ENCODE results near the gene CDS2. TPM values are rescaled to one million over a fixed set of nuclear protein-coding genes. Genes with fewer than 3 reads are reported as not detected.

CDS2 gene
- total RNA-seq, 1 experiment from 2014 or later, result 67.4 TPM

DNA sequence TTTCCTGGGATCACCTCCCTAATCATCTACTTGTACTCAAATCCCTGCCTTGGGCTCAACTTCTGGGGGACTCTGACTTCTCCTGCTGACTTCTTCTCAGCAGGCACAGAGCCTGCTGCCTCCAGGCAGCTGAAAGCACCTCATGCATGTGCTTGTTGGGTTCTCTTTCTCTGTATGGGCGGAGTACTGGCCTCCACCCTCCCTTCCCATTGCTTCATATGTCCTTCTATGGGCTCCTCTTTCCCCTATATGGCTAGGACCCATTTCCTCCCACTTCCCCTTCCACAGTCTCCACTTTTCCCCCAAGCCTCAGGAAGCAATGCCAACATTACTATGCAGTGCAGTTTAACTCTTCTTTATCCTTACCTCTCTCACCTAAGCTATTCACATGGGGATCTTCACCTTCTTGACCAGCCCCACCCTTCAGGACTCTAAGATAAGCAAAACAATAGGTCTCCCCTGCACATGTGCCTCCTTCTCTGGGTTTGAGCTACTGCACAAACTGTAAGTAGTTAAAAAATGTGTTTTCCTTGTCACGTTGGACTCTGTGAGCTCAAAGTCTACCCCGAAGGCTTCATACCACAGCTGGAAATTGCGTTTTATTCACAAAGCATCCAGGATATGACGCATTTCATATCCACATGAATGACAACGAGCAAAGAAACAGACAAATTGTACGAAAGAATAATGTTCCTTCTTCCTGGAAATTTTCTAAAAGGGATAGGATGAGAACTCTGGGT, 93.7 kb downstream of the CDS2 start:
- no peak overlapping the region for H3K4me3 ChIP-seq (ENCODE audit: low read depth, low read length, poor library complexity, severe bottlenecking)

DNA sequence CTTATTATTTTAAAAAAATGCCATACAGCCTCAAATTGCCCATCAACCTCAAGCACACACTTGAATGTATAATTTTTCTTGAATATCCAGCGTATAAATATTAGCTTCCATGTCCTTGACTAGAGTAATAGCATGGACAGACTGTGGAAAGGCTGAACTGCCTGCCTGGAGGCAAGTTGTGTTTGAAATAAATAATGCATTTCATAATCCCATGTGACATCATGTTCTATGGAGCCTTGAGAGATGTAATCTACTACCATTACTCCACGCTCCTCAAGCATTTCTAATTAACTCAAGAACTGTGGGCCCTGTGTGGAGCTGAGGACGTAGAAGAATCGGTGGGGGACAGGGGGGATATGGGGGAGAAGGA, 94.2 kb downstream of the CDS2 start:
- Histone ChIP-seq H3K27ac (ENCODE audit: low read depth, low read length, poor library complexity, severe bottlenecking) (no peak overlapping the region), H3K36me3 (ENCODE audit: insufficient read depth, low read length, poor library complexity, severe bottlenecking) (no peaks in the 10 kb centered on the region), H3K9me3 (ENCODE audit: low read depth, low read length, poor library complexity, severe bottlenecking) (no peaks in the 10 kb centered on the region), H3K4me1 (ENCODE audit: insufficient read depth, low read length, poor library complexity, severe bottlenecking) (peaks cover 8% of the 10 kb centered on the region), H3K27me3 (replicated peaks; ENCODE audit: insufficient read depth, low read depth, low read length, poor library complexity) (no peaks in the 10 kb centered on the region), H3K4me3 (ENCODE audit: low read depth, low read length, poor library complexity, severe bottlenecking) (no peak overlapping the region)
- ChIA-PET POLR2A (ENCODE audit: low non-redundant PET) (no interaction called here), CTCF (interaction anchor here (1.4 kb wide), 1 partner anchor 16 kb away, joined by 5 read pairs; no protein-coding TSS in a partner anchor)
- intact Hi-C loops (cut with micrococcal nuclease; ENCODE audit: unreplicated experiment), result no loop called here
- no peak for TF ChIP-seq EZH2 (IDR thresholded peaks at IDR 0.05; ENCODE audit: borderline replicate concordance, low read depth, low read length, poor library complexity, severe bottlenecking)
- TF ChIP-seq, protein P1, sequence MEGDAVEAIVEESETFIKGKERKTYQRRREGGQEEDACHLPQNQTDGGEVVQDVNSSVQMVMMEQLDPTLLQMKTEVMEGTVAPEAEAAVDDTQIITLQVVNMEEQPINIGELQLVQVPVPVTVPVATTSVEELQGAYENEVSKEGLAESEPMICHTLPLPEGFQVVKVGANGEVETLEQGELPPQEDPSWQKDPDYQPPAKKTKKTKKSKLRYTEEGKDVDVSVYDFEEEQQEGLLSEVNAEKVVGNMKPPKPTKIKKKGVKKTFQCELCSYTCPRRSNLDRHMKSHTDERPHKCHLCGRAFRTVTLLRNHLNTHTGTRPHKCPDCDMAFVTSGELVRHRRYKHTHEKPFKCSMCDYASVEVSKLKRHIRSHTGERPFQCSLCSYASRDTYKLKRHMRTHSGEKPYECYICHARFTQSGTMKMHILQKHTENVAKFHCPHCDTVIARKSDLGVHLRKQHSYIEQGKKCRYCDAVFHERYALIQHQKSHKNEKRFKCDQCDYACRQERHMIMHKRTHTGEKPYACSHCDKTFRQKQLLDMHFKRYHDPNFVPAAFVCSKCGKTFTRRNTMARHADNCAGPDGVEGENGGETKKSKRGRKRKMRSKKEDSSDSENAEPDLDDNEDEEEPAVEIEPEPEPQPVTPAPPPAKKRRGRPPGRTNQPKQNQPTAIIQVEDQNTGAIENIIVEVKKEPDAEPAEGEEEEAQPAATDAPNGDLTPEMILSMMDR (conservative IDR thresholded peaks at IDR 0.05; ENCODE audit: low read depth, low read length), result no peak
- no peak for DNase-seq (ENCODE audit: low spot score)
- BruUV-seq (replicated peaks), result no TSS peak

More for the DNA sequence above, 93.7 kb downstream of the CDS2 start:
- Histone ChIP-seq H3K9me3 (ENCODE audit: low read depth, low read length, poor library complexity, severe bottlenecking) (no peaks in the 10 kb centered on the region), H3K27ac (ENCODE audit: low read depth, low read length, poor library complexity, severe bottlenecking) (no peak overlapping the region), H3K27me3 (replicated peaks; ENCODE audit: insufficient read depth, low read depth, low read length, poor library complexity) (no peaks in the 10 kb centered on the region), H3K4me1 (ENCODE audit: insufficient read depth, low read length, poor library complexity, severe bottlenecking) (peaks cover 11% of the 10 kb centered on the region), H3K36me3 (ENCODE audit: insufficient read depth, low read length, poor library complexity, severe bottlenecking) (no peaks in the 10 kb centered on the region)
- TF ChIP-seq EZH2 (IDR thresholded peaks at IDR 0.05; ENCODE audit: borderline replicate concordance, low read depth, low read length, poor library complexity, severe bottlenecking), result no peak
- TF ChIP-seq, protein P1 (conservative IDR thresholded peaks at IDR 0.05; ENCODE audit: low read depth, low read length), result no peak
- POLR2A ChIA-PET (ENCODE audit: low non-redundant PET), result no interaction called here
- BruUV-seq (replicated peaks), result no TSS peak
- DNase-seq (ENCODE audit: low spot score), result no peak
- intact Hi-C loops (cut with micrococcal nuclease; ENCODE audit: unreplicated experiment), result no loop called here
- CTCF ChIA-PET, result interaction anchor here (1.4 kb wide), 1 partner anchor 15 kb away, joined by 5 read pairs; no protein-coding TSS in a partner anchor

DNA sequence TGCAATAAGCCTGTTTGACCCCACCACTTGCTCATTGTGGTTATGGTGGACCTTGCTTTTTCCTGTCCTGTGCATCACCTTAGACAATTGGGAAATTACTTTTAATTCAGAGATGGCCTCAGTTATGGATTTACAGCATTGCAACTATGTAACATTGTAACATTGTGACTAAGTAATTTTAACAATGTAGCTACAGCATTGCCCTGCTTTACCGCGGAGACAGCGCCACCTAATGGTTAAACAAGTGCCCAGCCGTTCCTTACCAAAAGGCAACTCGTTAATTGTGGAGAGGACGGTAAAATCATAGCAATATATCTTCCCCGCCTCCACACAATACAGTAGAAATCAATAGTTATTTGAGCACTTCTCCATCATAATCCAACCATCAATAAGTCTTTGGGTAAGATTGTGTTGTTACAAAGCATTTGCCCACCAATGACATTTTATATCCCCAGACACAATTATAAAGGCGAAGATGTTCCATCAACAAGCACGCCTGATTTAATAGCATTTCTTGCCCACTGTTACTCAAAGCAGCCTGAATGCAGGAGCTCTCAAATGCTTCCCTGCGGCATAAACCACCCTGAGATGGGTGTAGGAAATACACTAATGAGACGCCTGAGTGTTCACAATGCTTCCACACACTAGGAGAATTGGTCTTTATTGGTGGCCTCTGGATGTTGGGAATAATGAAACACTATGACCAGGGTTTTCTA, 96.3 kb downstream of the CDS2 start:
- no TSS peak for BruUV-seq (replicated peaks)
- intact Hi-C loops (cut with micrococcal nuclease; ENCODE audit: unreplicated experiment), result loop anchor here (2.0 kb wide), 1 partner anchor 18 kb away; no protein-coding TSS in a partner anchor
- H3K36me3 ChIP-seq (ENCODE audit: insufficient read depth, low read length, poor library complexity, severe bottlenecking), result no peaks in the 10 kb centered on the region
- H3K27me3 ChIP-seq (replicated peaks; ENCODE audit: insufficient read depth, low read depth, low read length, poor library complexity), result no peaks in the 10 kb centered on the region
- no peak overlapping the region for H3K4me3 ChIP-seq (ENCODE audit: low read depth, low read length, poor library complexity, severe bottlenecking)
- no peaks in the 10 kb centered on the region for H3K4me1 ChIP-seq (ENCODE audit: insufficient read depth, low read length, poor library complexity, severe bottlenecking)
- H3K9me3 ChIP-seq (ENCODE audit: low read depth, low read length, poor library complexity, severe bottlenecking), result no peaks in the 10 kb centered on the region
- ChIA-PET POLR2A (ENCODE audit: low non-redundant PET) (no interaction called here), CTCF (interaction anchor here (0.7 to 2.0 kb wide), 8 partner anchors 9 to 225 kb away, joined by 3 to 15 read pairs (median 3); partner anchors contain the start of gene CDS2)
- peak; percentile 79 for DNase-seq (ENCODE audit: low spot score)
- no peak overlapping the region for H3K27ac ChIP-seq (ENCODE audit: low read depth, low read length, poor library complexity, severe bottlenecking)
- TF ChIP-seq, protein P1 (conservative IDR thresholded peaks at IDR 0.05; ENCODE audit: low read depth, low read length), result peak; percentile 99
- no peak for TF ChIP-seq EZH2 (IDR thresholded peaks at IDR 0.05; ENCODE audit: borderline replicate concordance, low read depth, low read length, poor library complexity, severe bottlenecking)
